A549 (cell line): Measurements from ENCODE around the gene BGLAP.

Source experiments
- POLR2A ChIP-seq: IDR thresholded peaks from 2 replicates; pipeline ENCODE4 v1.6.1; 2012; ENCODE audit warnings: mild to moderate bottlenecking, low read length
- TF ChIP-seq, protein P1 (sequence below): fragments of >200 bp; sonication (Bioruptor Twin); formaldehyde crosslinking; IDR thresholded peaks from 3 replicates; pipeline ENCODE4 v1.5.1; 2016

DNA sequence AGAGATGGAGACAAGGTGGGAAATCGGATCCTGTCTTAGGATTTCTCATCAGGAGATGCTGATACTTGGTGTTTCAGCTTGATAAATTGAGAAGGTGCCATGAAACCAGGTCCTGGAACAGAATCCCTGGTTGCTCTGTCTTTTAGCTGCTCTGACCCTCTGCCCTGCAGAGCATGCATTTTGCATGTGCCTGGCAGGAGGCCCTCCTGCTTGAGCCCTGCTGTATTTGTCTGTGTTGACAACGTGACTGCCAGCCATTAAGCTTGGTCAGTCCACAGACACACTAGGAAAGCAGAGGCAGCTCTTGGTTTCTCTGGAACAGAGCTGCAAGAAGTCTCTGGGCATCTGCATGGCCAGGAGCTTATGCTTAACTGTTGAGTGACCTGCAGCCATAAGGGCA lies 45.5 kb upstream of the BGLAP start:
- TF ChIP-seq POLR2A, result no peak
- TF ChIP-seq, protein P1, sequence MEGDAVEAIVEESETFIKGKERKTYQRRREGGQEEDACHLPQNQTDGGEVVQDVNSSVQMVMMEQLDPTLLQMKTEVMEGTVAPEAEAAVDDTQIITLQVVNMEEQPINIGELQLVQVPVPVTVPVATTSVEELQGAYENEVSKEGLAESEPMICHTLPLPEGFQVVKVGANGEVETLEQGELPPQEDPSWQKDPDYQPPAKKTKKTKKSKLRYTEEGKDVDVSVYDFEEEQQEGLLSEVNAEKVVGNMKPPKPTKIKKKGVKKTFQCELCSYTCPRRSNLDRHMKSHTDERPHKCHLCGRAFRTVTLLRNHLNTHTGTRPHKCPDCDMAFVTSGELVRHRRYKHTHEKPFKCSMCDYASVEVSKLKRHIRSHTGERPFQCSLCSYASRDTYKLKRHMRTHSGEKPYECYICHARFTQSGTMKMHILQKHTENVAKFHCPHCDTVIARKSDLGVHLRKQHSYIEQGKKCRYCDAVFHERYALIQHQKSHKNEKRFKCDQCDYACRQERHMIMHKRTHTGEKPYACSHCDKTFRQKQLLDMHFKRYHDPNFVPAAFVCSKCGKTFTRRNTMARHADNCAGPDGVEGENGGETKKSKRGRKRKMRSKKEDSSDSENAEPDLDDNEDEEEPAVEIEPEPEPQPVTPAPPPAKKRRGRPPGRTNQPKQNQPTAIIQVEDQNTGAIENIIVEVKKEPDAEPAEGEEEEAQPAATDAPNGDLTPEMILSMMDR, result no peak
